ENCODE data around the gene MARCHF9. TPM values are rescaled to one million over a fixed set of nuclear protein-coding genes. Genes with fewer than 3 reads are reported as not detected.

The MARCHF9 gene
- total and polyA plus RNA-seq, 11 donors = 11.3 to 18.9 (median 13.6) TPM

- no peak overlapping the region for H3K4me3 ChIP-seq
- no peaks in the 10 kb centered on the region for H3K27me3 ChIP-seq
- intact Hi-C loops (cut with DNase I) = loop anchor here in 9 of 10 donors (1.0 to 10.0 kb wide), 4 partner anchors 101 to 104 kb away; no protein-coding TSS in a partner anchor
- peaks cover 6 to 96% (median 88%) of the 10 kb centered on the region in 9 donors for H3K36me3 ChIP-seq
- H3K4me1 ChIP-seq = peaks cover 0 to 10% (median 2%) of the 10 kb centered on the region in 12 donors
- ATAC-seq (peak; percentile 68 to 87 (median 82)), DNase-seq (peak in 4 of 5 donors; percentile 43 to 62 (median 50))
- WGBS, 4 donors = 38 to 49% (median 41%) methylated on average over 9 of the region's 9 CpGs
- peak overlapping the region in 3 of 12 donors; percentile 15 to 20 (median 15) for H3K27ac ChIP-seq
- TF ChIP-seq CTCF (IDR thresholded peaks at IDR 0.05) = peak; percentile 63 to 89 (median 82)
- no peak for TF ChIP-seq POLR2A (IDR thresholded peaks at IDR 0.05)
- H3K9me3 ChIP-seq = no peaks in the 10 kb centered on the region
Observed at GRCh38 chr12:57803319-57803893, 48.5 kb downstream of the MARCHF9 start.

- no peak overlapping the region for H3K27ac ChIP-seq
- no peak overlapping the region for H3K4me3 ChIP-seq
- H3K9me3 ChIP-seq = no peaks in the 10 kb centered on the region
- peaks cover 0 to 10% (median 2%) of the 10 kb centered on the region in 12 donors for H3K4me1 ChIP-seq
- H3K27me3 ChIP-seq = no peaks in the 10 kb centered on the region
- intact Hi-C loops (cut with DNase I) = loop anchor here in 1 of 10 donors (10.0 kb wide), 1 partner anchor 98 kb away; no protein-coding TSS in a partner anchor
- H3K36me3 ChIP-seq = peaks cover 0 to 96% (median 88%) of the 10 kb centered on the region in 9 donors
- no peak for ATAC-seq
- WGBS, 4 donors = 92 to 98% (median 95%) methylated on average over 3 of the region's 3 CpGs
- TF ChIP-seq POLR2A (IDR thresholded peaks at IDR 0.05) = no peak
- TF ChIP-seq CTCF (IDR thresholded peaks at IDR 0.05) = no peak
- no peak for DNase-seq
Observed at GRCh38 chr12:57806677-57807076, 51.8 kb downstream of the MARCHF9 start.

- 87 to 91% (median 91%) methylated on average over 9 of the region's 9 CpGs for WGBS, 4 donors
- Histone ChIP-seq H3K27me3 (no peaks in the 10 kb centered on the region), H3K27ac (no peak overlapping the region), H3K36me3 (peaks cover 0 to 96% (median 87%) of the 10 kb centered on the region in 9 donors), H3K4me1 (peaks cover 0 to 10% (median 2%) of the 10 kb centered on the region in 12 donors), H3K4me3 (no peak overlapping the region), H3K9me3 (no peaks in the 10 kb centered on the region)
- TF ChIP-seq POLR2A (IDR thresholded peaks at IDR 0.05) = no peak
- TF ChIP-seq CTCF (IDR thresholded peaks at IDR 0.05) = no peak
- intact Hi-C loops (cut with DNase I) = loop anchor here in 1 of 10 donors (10.0 kb wide), 1 partner anchor 98 kb away; no protein-coding TSS in a partner anchor
- ATAC-seq (no peak), DNase-seq (no peak)
Observed at GRCh38 chr12:57807285-57807684, 52.4 kb downstream of the MARCHF9 start.

GRCh38 chr12:57808351-57808750, 53.4 kb downstream of the MARCHF9 start:
- 90 to 94% (median 92%) methylated on average over 5 of the region's 5 CpGs for WGBS, 4 donors
- intact Hi-C loops (cut with DNase I) = loop anchor here in 1 of 10 donors (10.0 kb wide), 1 partner anchor 96 kb away; no protein-coding TSS in a partner anchor
- Histone ChIP-seq H3K4me3 (no peak overlapping the region), H3K9me3 (no peaks in the 10 kb centered on the region), H3K36me3 (peaks cover 0 to 94% (median 83%) of the 10 kb centered on the region in 9 donors), H3K4me1 (peaks cover 0 to 6% (median 1%) of the 10 kb centered on the region in 12 donors), H3K27me3 (no peaks in the 10 kb centered on the region), H3K27ac (no peak overlapping the region)
- DNase-seq (no peak), ATAC-seq (no peak)
- no peak for TF ChIP-seq CTCF (IDR thresholded peaks at IDR 0.05)
- TF ChIP-seq POLR2A (IDR thresholded peaks at IDR 0.05) = no peak
